H1 (cell line): ENCODE data around the gene ZNF763. TPM values are rescaled to one million over a fixed set of nuclear protein-coding genes. Genes with fewer than 3 reads are reported as not detected.
A peak's percentile ranks its signal among the peaks of the same experiment; 100 is the strongest.

Experiments used
- BACH1 ChIP-seq: IDR thresholded peaks from 2 replicates; pipeline ENCODE4 v1.6.1; 2012; ENCODE audit warnings: low read length, improper control_type of control experiment
- CHD1 ChIP-seq: IDR thresholded peaks from 2 replicates; pipeline ENCODE4 v1.6.1; 2012; ENCODE audit warnings: low read depth, low read length, improper control_type of control experiment
- HDAC6 ChIP-seq: IDR thresholded peaks from one replicate; pipeline ENCODE4 v1.7.1; 2012; ENCODE audit warnings: low read depth, mild to moderate bottlenecking, inconsistent platforms, low read length, moderate library complexity
- KDM4A ChIP-seq: IDR thresholded peaks from one replicate; pipeline ENCODE4 v1.7.1; 2012; ENCODE audit warnings: low read depth, mild to moderate bottlenecking, moderate library complexity, low read length, inconsistent platforms; ENCODE audit not compliant: severe bottlenecking
- NRF1 ChIP-seq: IDR thresholded peaks from 2 replicates; pipeline ENCODE4 v1.6.1; 2011; ENCODE audit warnings: mild to moderate bottlenecking, low read depth, low read length, improper control_type of control experiment
- PHF8 ChIP-seq: fragments of 200-600 bp; sonication (generic); conservative IDR thresholded peaks from 2 replicates; pipeline ENCODE4 v1.7.1; 2012; ENCODE audit warnings: low read depth, mild to moderate bottlenecking, inconsistent platforms, low read length, moderate library complexity
- POLR2A ChIP-seq, 2 experiments: IDR thresholded peaks; 1 replicate in 1 of 2; 2 replicates in 1 of 2; pipeline ENCODE4 v1.6.1; 2011; ENCODE audit warnings: low read depth in 2 of 2, low read length in 2 of 2, mild to moderate bottlenecking in 2 of 2; ENCODE audit errors: control extremely low read depth in 1 of 2
- POLR2AphosphoS5 ChIP-seq: IDR thresholded peaks from 2 replicates; pipeline ENCODE4 v1.6.1; 2011; ENCODE audit warnings: low read depth, low read length
- SIX5 ChIP-seq: IDR thresholded peaks from 2 replicates; pipeline ENCODE4 v1.6.1; 2011; ENCODE audit warnings: mild to moderate bottlenecking, low read depth, low read length
- TAF1 ChIP-seq: IDR thresholded peaks from 2 replicates; pipeline ENCODE4 v1.6.1; 2011; ENCODE audit warnings: mild to moderate bottlenecking, low read depth, low read length
- TBP ChIP-seq: IDR thresholded peaks from 2 replicates; pipeline ENCODE4 v1.6.1; 2011; ENCODE audit warnings: low read depth, low read length, improper control_type of control experiment
- TEAD4 ChIP-seq: IDR thresholded peaks from 2 replicates; pipeline ENCODE4 v1.6.1; 2012; ENCODE audit warnings: low read depth, low read length, inconsistent platforms, mixed read lengths
- polyA plus RNA-seq, 7 experiments: library from polyadenylated mRNA; depleted of rRNA in 3 of 7; stranded (reverse) in 5 of 7; unstranded in 2 of 7; fragments of >200 nt in 5 of 7; fragments of 200-250 nt in 2 of 7; gene quantifications; 1 replicate in 5 of 7; 2 replicates in 1 of 7; 4 replicates in 1 of 7; pipeline versions ENCODE4 v1.2.1 to v1.2.3, GENCODE V29; 2011 to 2013; ENCODE audit warnings: missing spikeins in 2 of 7, mixed read lengths in 2 of 7
- total RNA-seq: library from RNA; stranded (reverse); fragmentation: NEBNext Ultra II Directional; extraction: Animal tissue kit (Norgen Biotek cat#: 25700); gene quantifications from 2 replicates; pipeline ENCODE4 v1.2.1, GENCODE V29; 2021

ZNF763 gene
- total and polyA plus RNA-seq, 2 of the 8 experiments (the other 6 are each of a cell fraction or from before 2014, with no cell fraction given), result 0.39 to 1.7 TPM

GRCh38 chr19:11964858-11965645 lies at the start of gene ZNF763 (continued):
- TF ChIP-seq SIX5 (no peak), KDM4A (peak; percentile 70), TBP (peak; percentile 84), HDAC6 (no peak), PHF8 (peak; percentile 68), BACH1 (no peak), POLR2AphosphoS5 (peak; percentile 86), TEAD4 (peak; percentile 77), POLR2A (IDR thresholded peaks at IDR 0.05; ENCODE audit: control extremely low read depth in 1 of 2, low read depth in 2 of 2, low read length in 2 of 2) (peak; percentile 71 to 91), CHD1 (0 out of 2 replicates have a peak, but pooled peaks have one; percentile 42), TAF1 (peak; percentile 84), NRF1 (no peak)
